HG03159 (cell line): Measurements from ENCODE around the gene NDUFB8.
A peak's percentile ranks its signal among the peaks of the same experiment; 100 is the strongest.
"Not testable (repeated sequence)": the region's sequence is repeated elsewhere in the genome, so short reads cannot be mapped to it uniquely, and the experiment has no call there.

Experiments
- ATAC-seq: cut with Tn5 transposase; IDR thresholded peaks from one replicate; pipeline ENCODE4 v1.9.1; 2021; ENCODE audit warnings: mild to moderate bottlenecking, moderate library complexity; ENCODE audit not compliant: unreplicated experiment

The NDUFB8 gene

GRCh38 chr10:100529475-100530298, at the start of gene NDUFB8:
Gene NDUFB8 (minus strand): TSS chr10:100529871. CDS start chr10:100529851, 20 bp downstream.
- ATAC-seq, result no peak

- ATAC-seq, result no peak
These were observed 46.6 kb upstream of the NDUFB8 start for GRCh38 chr10:100576282-100576635.

- ATAC-seq, result no peak
These were observed 46.1 kb upstream of the NDUFB8 start for GRCh38 chr10:100575585-100576281.

- not testable (repeated sequence) for ATAC-seq
These were observed 45.5 kb upstream of the NDUFB8 start for GRCh38 chr10:100575146-100575545.

GRCh38 chr10:100571084-100571856, 41.6 kb upstream of the NDUFB8 start:
- ATAC-seq, result no peak

GRCh38 chr10:100570506-100570905, 40.8 kb upstream of the NDUFB8 start:
- no peak for ATAC-seq

GRCh38 chr10:100569687-100570481, 40.2 kb upstream of the NDUFB8 start:
- no peak for ATAC-seq

GRCh38 chr10:100568912-100569311, 39.2 kb upstream of the NDUFB8 start:
- no peak for ATAC-seq

GRCh38 chr10:100567826-100568225, 38.2 kb upstream of the NDUFB8 start:
- no peak for ATAC-seq

GRCh38 chr10:100567249-100567648, 37.6 kb upstream of the NDUFB8 start:
- ATAC-seq, result no peak

- no peak for ATAC-seq
These were observed 36.9 kb upstream of the NDUFB8 start for GRCh38 chr10:100566561-100566960.

GRCh38 chr10:100565206-100565985, 35.7 kb upstream of the NDUFB8 start:
- ATAC-seq, result no peak

- peak; percentile 76 for ATAC-seq
These were observed 32.5 kb upstream of the NDUFB8 start for GRCh38 chr10:100562008-100562672.

GRCh38 chr10:100561005-100561404, 31.3 kb upstream of the NDUFB8 start:
- ATAC-seq, result no peak

GRCh38 chr10:100560248-100560647, 30.6 kb upstream of the NDUFB8 start:
- ATAC-seq, result no peak

GRCh38 chr10:100554902-100555301, 25.2 kb upstream of the NDUFB8 start:
- ATAC-seq, result no peak

- no peak for ATAC-seq
These were observed 24.3 kb upstream of the NDUFB8 start for GRCh38 chr10:100553929-100554328.

- ATAC-seq, result no peak
These were observed 22.1 kb upstream of the NDUFB8 start for GRCh38 chr10:100551738-100552137.

- no peak for ATAC-seq
These were observed 21.5 kb upstream of the NDUFB8 start for GRCh38 chr10:100551196-100551595.
